ENCODE data around the gene KCNQ5.

Gene KCNQ5

DNA sequence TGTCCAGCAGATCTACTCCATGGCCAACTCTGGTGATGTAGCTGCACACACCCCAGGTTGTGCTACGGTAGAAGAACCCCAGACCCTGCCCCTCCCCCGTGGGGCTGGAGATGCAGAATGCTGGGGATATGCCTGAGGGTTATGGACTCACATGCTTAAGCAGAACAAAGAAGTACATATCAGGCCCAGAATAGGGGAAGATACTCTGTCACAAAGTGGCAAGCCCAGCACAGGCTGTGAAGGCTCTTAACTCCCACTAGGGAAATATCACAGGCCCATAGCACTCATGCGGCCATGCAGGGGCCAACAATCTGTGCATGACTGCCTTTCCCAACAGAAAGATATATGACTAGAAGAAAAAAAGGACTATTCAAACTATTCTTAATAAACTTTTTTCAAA is 234.9 kb downstream of the KCNQ5 start:
- Histone ChIP-seq H3K79me2 (ENCODE audit: control insufficient read depth, insufficient read depth, low read length, poor library complexity) (no peaks in the 10 kb centered on the region), H3K4ac (ENCODE audit: low read depth, low read length) (no peak overlapping the region), H3K36me3 (ENCODE audit: control insufficient read depth in 1 of 2, insufficient read depth in 2 of 2, low read length in 2 of 2) (no peaks in the 10 kb centered on the region), H3K79me1 (ENCODE audit: low read length) (peaks cover 2% of the 10 kb centered on the region), H3K14ac (ENCODE audit: low read length) (no peak overlapping the region), H3K18ac (ENCODE audit: low read length) (no peak overlapping the region), H4K8ac (ENCODE audit: low read depth, low read length) (no peak overlapping the region), H3K27me3 (ENCODE audit: insufficient read depth, low read length) (no peaks in the 10 kb centered on the region), H2BK5ac (ENCODE audit: low read depth, low read length, poor library complexity) (no peak overlapping the region), H3K27ac (ENCODE audit: low read depth, low read length) (no peak overlapping the region), H2BK120ac (ENCODE audit: insufficient read depth, low read length, poor library complexity) (no peak overlapping the region), H4K91ac (ENCODE audit: low read depth, low read length) (no peak overlapping the region), H3K4me2 (ENCODE audit: low read length) (no peak overlapping the region), H2BK12ac (ENCODE audit: low read length) (peak overlapping the region; percentile 49), H3K9me3 (ENCODE audit: insufficient read depth, low read depth, low read length) (no peaks in the 10 kb centered on the region), H3K4me1 (ENCODE audit: control insufficient read depth in 1 of 2, insufficient read depth in 2 of 2, low read length in 2 of 2) (peaks cover 4 to 5% of the 10 kb centered on the region in 2 experiments), H2AK5ac (ENCODE audit: low read length) (no peak overlapping the region), H2AFZ (ENCODE audit: insufficient read depth, low read length, poor library complexity) (no peak overlapping the region), H4K12ac (ENCODE audit: low read depth, low read length) (no peak overlapping the region), H3K9ac (ENCODE audit: low read length) (no peak overlapping the region), H3K23ac (ENCODE audit: low read length) (no peak overlapping the region), H3K4me3 (ENCODE audit: low read depth, low read length) (no peak overlapping the region)
- no CpG with 5 or more reads among the region's 3 CpGs for WGBS (ENCODE audit: extremely low coverage, insufficient coverage, insufficient read length)
- no peak for DNase-seq

DNA sequence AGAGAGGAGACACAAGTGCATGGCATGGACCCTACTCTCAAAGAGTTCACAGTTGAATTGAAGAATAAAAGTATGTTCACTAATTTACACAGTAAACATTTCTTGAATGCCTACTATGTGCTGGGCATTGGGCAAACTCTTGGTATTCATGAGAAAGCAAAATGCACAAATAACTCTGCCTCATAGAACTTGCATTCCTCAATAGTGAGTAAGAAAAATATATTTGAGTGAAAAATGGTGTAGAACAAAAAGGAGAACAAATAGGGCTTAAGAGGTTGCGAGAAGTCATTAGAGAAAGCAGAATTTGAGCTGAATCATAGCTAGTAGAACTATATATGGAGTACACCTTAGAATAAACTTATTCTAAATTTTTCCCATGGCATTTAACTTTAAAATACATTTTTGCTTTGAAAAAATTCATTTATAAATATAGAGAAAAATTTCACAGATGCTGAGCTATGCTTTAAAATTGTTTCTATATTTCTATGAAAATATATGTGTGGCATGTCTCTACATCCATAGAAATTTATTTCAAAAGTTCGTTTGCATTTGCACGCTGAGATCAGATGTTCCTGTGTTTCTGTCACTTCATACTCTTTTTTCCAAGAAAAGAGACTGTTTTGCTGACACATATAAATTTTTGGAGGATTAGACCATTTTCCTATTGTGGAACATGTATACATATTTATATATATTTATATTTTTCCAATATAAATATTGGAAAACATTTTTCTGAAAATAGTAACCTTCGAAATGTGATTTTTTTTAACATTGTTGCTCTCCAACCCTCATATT is 236.1 kb downstream of the KCNQ5 start:
- no peak overlapping the region for H2BK12ac ChIP-seq (ENCODE audit: low read length)
- DNase-seq: peak; percentile 25 to 60
- no peak overlapping the region for H3K4ac ChIP-seq (ENCODE audit: low read depth, low read length)
- H4K12ac ChIP-seq (ENCODE audit: low read depth, low read length): no peak overlapping the region
- H3K9ac ChIP-seq (ENCODE audit: low read length): no peak overlapping the region
- H2AK5ac ChIP-seq (ENCODE audit: low read length): no peak overlapping the region
- no peak overlapping the region for H3K4me2 ChIP-seq (ENCODE audit: low read length)
- no peak overlapping the region for H2AFZ ChIP-seq (ENCODE audit: insufficient read depth, low read length, poor library complexity)
- no peak overlapping the region for H3K18ac ChIP-seq (ENCODE audit: low read length)
- no peaks in the 10 kb centered on the region for H3K36me3 ChIP-seq (ENCODE audit: control insufficient read depth in 1 of 2, insufficient read depth in 2 of 2, low read length in 2 of 2)
- H3K27me3 ChIP-seq (ENCODE audit: insufficient read depth, low read length): no peaks in the 10 kb centered on the region
- H3K4me3 ChIP-seq (ENCODE audit: low read depth, low read length): no peak overlapping the region
- no peaks in the 10 kb centered on the region for H3K9me3 ChIP-seq (ENCODE audit: insufficient read depth, low read depth, low read length)
- H3K79me2 ChIP-seq (ENCODE audit: control insufficient read depth, insufficient read depth, low read length, poor library complexity): no peaks in the 10 kb centered on the region
- no peak overlapping the region for H3K23ac ChIP-seq (ENCODE audit: low read length)
- H4K91ac ChIP-seq (ENCODE audit: low read depth, low read length): no peak overlapping the region
- no peak overlapping the region for H3K27ac ChIP-seq (ENCODE audit: low read depth, low read length)
- no peak overlapping the region for H4K8ac ChIP-seq (ENCODE audit: low read depth, low read length)
- peaks cover 9 to 10% of the 10 kb centered on the region in 2 experiments for H3K4me1 ChIP-seq (ENCODE audit: control insufficient read depth in 1 of 2, insufficient read depth in 2 of 2, low read length in 2 of 2)
- peaks cover 5% of the 10 kb centered on the region for H3K79me1 ChIP-seq (ENCODE audit: low read length)
- WGBS (ENCODE audit: extremely low coverage, insufficient coverage, insufficient read length): no CpG with 5 or more reads among the region's 4 CpGs
- no peak overlapping the region for H3K14ac ChIP-seq (ENCODE audit: low read length)
- no peak overlapping the region for H2BK120ac ChIP-seq (ENCODE audit: insufficient read depth, low read length, poor library complexity)
- H2BK5ac ChIP-seq (ENCODE audit: low read depth, low read length, poor library complexity): no peak overlapping the region

DNA sequence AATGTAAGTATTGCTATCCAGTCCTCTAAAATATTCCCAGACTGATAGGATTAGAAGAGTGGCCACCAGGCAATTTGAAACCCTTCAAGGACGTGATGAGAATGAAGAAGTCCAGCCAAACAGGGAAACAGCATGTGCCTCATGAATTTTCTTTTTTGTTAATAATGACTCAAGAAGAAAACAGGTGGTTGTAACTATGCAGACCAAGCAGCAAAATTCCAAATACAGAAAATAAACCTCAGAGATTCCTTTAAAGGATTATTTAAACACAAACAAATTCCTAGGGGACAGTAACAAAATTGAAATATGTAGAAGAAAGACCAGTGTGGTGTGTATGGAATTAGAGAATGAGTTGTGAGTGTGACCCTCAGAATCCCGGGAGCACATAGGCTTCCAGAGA is 239.2 kb downstream of the KCNQ5 start:
- Histone ChIP-seq H3K9me3 (ENCODE audit: insufficient read depth, low read depth, low read length) (no peaks in the 10 kb centered on the region), H4K12ac (ENCODE audit: low read depth, low read length) (no peak overlapping the region), H3K79me2 (ENCODE audit: control insufficient read depth, insufficient read depth, low read length, poor library complexity) (no peaks in the 10 kb centered on the region), H4K91ac (ENCODE audit: low read depth, low read length) (no peak overlapping the region), H2BK5ac (ENCODE audit: low read depth, low read length, poor library complexity) (no peak overlapping the region), H3K79me1 (ENCODE audit: low read length) (peaks cover 5% of the 10 kb centered on the region), H3K18ac (ENCODE audit: low read length) (no peak overlapping the region), H3K23ac (ENCODE audit: low read length) (no peak overlapping the region), H3K9ac (ENCODE audit: low read length) (no peak overlapping the region), H3K4me3 (ENCODE audit: low read depth, low read length) (no peak overlapping the region), H3K36me3 (ENCODE audit: control insufficient read depth in 1 of 2, insufficient read depth in 2 of 2, low read length in 2 of 2) (no peaks in the 10 kb centered on the region), H2AFZ (ENCODE audit: insufficient read depth, low read length, poor library complexity) (no peak overlapping the region), H4K8ac (ENCODE audit: low read depth, low read length) (no peak overlapping the region), H2BK12ac (ENCODE audit: low read length) (no peak overlapping the region), H3K4ac (ENCODE audit: low read depth, low read length) (no peak overlapping the region), H3K14ac (ENCODE audit: low read length) (no peak overlapping the region), H3K4me2 (ENCODE audit: low read length) (no peak overlapping the region), H3K4me1 (ENCODE audit: control insufficient read depth in 1 of 2, insufficient read depth in 2 of 2, low read length in 2 of 2) (peaks cover 9 to 10% of the 10 kb centered on the region in 2 experiments), H3K27ac (ENCODE audit: low read depth, low read length) (no peak overlapping the region), H3K27me3 (ENCODE audit: insufficient read depth, low read length) (no peaks in the 10 kb centered on the region), H2AK5ac (ENCODE audit: low read length) (no peak overlapping the region), H2BK120ac (ENCODE audit: insufficient read depth, low read length, poor library complexity) (no peak overlapping the region)
- no CpG with 5 or more reads among the region's 2 CpGs for WGBS (ENCODE audit: extremely low coverage, insufficient coverage, insufficient read length)
- DNase-seq: no peak

DNA sequence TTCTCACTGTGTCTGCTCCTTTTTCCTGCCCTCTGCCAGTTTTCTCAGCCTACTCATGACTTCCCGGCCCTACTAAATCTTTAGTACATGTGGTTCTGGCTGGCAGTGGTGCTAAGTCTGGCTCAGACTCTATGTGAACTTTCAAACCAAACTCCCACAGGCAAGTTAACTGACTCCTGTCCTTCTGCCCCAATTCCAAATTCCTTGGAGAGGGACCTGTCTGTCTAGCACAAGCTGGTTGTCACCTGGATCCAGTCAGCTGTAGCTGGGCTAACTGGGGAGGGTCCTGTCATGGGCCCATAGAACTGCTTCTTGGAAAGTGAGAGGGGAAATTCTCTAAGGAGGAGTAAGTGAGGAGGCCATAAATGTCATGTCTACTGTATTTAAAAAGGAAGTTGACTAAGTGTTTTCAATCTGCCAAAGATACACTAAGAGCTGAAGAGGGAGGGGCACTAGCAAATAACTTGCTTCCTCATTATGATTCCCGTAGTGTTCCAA is 240.1 kb downstream of the KCNQ5 start:
- no peak overlapping the region for H3K14ac ChIP-seq (ENCODE audit: low read length)
- peak overlapping the region; percentile 30 for H2BK12ac ChIP-seq (ENCODE audit: low read length)
- no peak overlapping the region for H3K9ac ChIP-seq (ENCODE audit: low read length)
- H3K4me2 ChIP-seq (ENCODE audit: low read length): no peak overlapping the region
- H3K4ac ChIP-seq (ENCODE audit: low read depth, low read length): no peak overlapping the region
- no peak overlapping the region for H4K91ac ChIP-seq (ENCODE audit: low read depth, low read length)
- H3K4me1 ChIP-seq (ENCODE audit: control insufficient read depth in 1 of 2, insufficient read depth in 2 of 2, low read length in 2 of 2): peaks cover 5 to 6% of the 10 kb centered on the region in 2 experiments
- no peak overlapping the region for H2AFZ ChIP-seq (ENCODE audit: insufficient read depth, low read length, poor library complexity)
- H3K9me3 ChIP-seq (ENCODE audit: insufficient read depth, low read depth, low read length): no peaks in the 10 kb centered on the region
- no peak overlapping the region for H3K18ac ChIP-seq (ENCODE audit: low read length)
- no peak overlapping the region for H2BK120ac ChIP-seq (ENCODE audit: insufficient read depth, low read length, poor library complexity)
- H3K79me2 ChIP-seq (ENCODE audit: control insufficient read depth, insufficient read depth, low read length, poor library complexity): no peaks in the 10 kb centered on the region
- H3K23ac ChIP-seq (ENCODE audit: low read length): no peak overlapping the region
- no peak overlapping the region for H4K8ac ChIP-seq (ENCODE audit: low read depth, low read length)
- H2BK5ac ChIP-seq (ENCODE audit: low read depth, low read length, poor library complexity): no peak overlapping the region
- no peak overlapping the region for H2AK5ac ChIP-seq (ENCODE audit: low read length)
- no peaks in the 10 kb centered on the region for H3K36me3 ChIP-seq (ENCODE audit: control insufficient read depth in 1 of 2, insufficient read depth in 2 of 2, low read length in 2 of 2)
- H3K4me3 ChIP-seq (ENCODE audit: low read depth, low read length): no peak overlapping the region
- H4K12ac ChIP-seq (ENCODE audit: low read depth, low read length): no peak overlapping the region
- peak overlapping the region; percentile 55 for H3K27ac ChIP-seq (ENCODE audit: low read depth, low read length)
- no peaks in the 10 kb centered on the region for H3K27me3 ChIP-seq (ENCODE audit: insufficient read depth, low read length)
- WGBS (ENCODE audit: extremely low coverage, insufficient coverage, insufficient read length): no CpG with 5 or more reads among the region's 2 CpGs
- H3K79me1 ChIP-seq (ENCODE audit: low read length): peaks cover 3% of the 10 kb centered on the region
- DNase-seq: no peak
